Stomach smooth muscle (tissue), 2 donors: Measurements from ENCODE around the gene SOX30.

Experiments
- H3K27ac ChIP-seq: one replicate; pipeline ENCODE4 v1.7.0; 2013; ENCODE audit warnings: mild to moderate bottlenecking, low read length, inconsistent platforms
- H3K27me3 ChIP-seq, 2 donors: one replicate each; pipeline ENCODE4 v1.7.0; 2013; ENCODE audit warnings: low read length in 2 of 2; ENCODE audit not compliant: insufficient read depth in 2 of 2, control insufficient read depth in 1 of 2
- H3K36me3 ChIP-seq, 2 donors: one replicate each; pipeline ENCODE4 v1.7.0; 2013; ENCODE audit warnings: low read length in 2 of 2; ENCODE audit not compliant: control insufficient read depth in 2 of 2, insufficient read depth in 2 of 2
- H3K4me1 ChIP-seq: one replicate; pipeline ENCODE4 v1.7.0; 2013; ENCODE audit warnings: low read length; ENCODE audit not compliant: control insufficient read depth, insufficient read depth
- H3K4me3 ChIP-seq, 2 donors: one replicate each; pipeline ENCODE4 v1.7.0; 2013; ENCODE audit warnings: low read length in 2 of 2
- H3K9ac ChIP-seq, 2 donors: one replicate each; pipeline ENCODE4 v1.7.0; 2013; ENCODE audit warnings: low read length in 2 of 2, mild to moderate bottlenecking in 1 of 2
- H3K9me3 ChIP-seq, 2 donors: one replicate each; pipeline ENCODE4 v1.7.0; 2013; ENCODE audit warnings: low read length in 2 of 2; ENCODE audit not compliant: control insufficient read depth in 2 of 2
- donor health status: healthy.
- donor health status: Pancreatic carcinoma.

Gene SOX30

GRCh38 chr5:157593052-157593757 lies 59.0 kb downstream of the SOX30 start:
- H3K9ac ChIP-seq, result no peak overlapping the region
- H3K27ac ChIP-seq, result no peak overlapping the region
- no peaks in the 10 kb centered on the region for H3K36me3 ChIP-seq
- no peaks in the 10 kb centered on the region for H3K4me1 ChIP-seq
- no peaks in the 10 kb centered on the region for H3K9me3 ChIP-seq
- H3K4me3 ChIP-seq, result no peak overlapping the region
- no peaks in the 10 kb centered on the region for H3K27me3 ChIP-seq

- H3K27me3 ChIP-seq, result no peaks in the 10 kb centered on the region
- H3K4me1 ChIP-seq, result no peaks in the 10 kb centered on the region
- H3K36me3 ChIP-seq, result no peaks in the 10 kb centered on the region
- H3K4me3 ChIP-seq, result no peak overlapping the region
- no peak overlapping the region for H3K27ac ChIP-seq
- H3K9ac ChIP-seq, result no peak overlapping the region
- no peaks in the 10 kb centered on the region for H3K9me3 ChIP-seq
Measured at GRCh38 chr5:157592594-157592993, 59.6 kb downstream of the SOX30 start.

- Histone ChIP-seq H3K9me3 (no peaks in the 10 kb centered on the region), H3K27me3 (no peaks in the 10 kb centered on the region), H3K9ac (no peak overlapping the region), H3K36me3 (no peaks in the 10 kb centered on the region), H3K27ac (no peak overlapping the region), H3K4me1 (no peaks in the 10 kb centered on the region), H3K4me3 (no peak overlapping the region)
Measured at GRCh38 chr5:157590478-157590877, 61.8 kb downstream of the SOX30 start.

- Histone ChIP-seq H3K27me3 (no peaks in the 10 kb centered on the region), H3K36me3 (no peaks in the 10 kb centered on the region), H3K9me3 (no peaks in the 10 kb centered on the region), H3K4me1 (no peaks in the 10 kb centered on the region), H3K4me3 (no peak overlapping the region), H3K9ac (no peak overlapping the region), H3K27ac (no peak overlapping the region)
Measured at GRCh38 chr5:157584628-157585027, 67.6 kb downstream of the SOX30 start.

GRCh38 chr5:157582731-157583620 lies 69.3 kb downstream of the SOX30 start:
- no peak overlapping the region for H3K27ac ChIP-seq
- H3K36me3 ChIP-seq, result no peaks in the 10 kb centered on the region
- no peaks in the 10 kb centered on the region for H3K27me3 ChIP-seq
- H3K9me3 ChIP-seq, result no peaks in the 10 kb centered on the region
- H3K4me3 ChIP-seq, result no peak overlapping the region
- H3K4me1 ChIP-seq, result no peaks in the 10 kb centered on the region
- no peak overlapping the region for H3K9ac ChIP-seq

GRCh38 chr5:157581901-157582300 lies 70.3 kb downstream of the SOX30 start:
- H3K9me3 ChIP-seq, result no peaks in the 10 kb centered on the region
- H3K4me3 ChIP-seq, result no peak overlapping the region
- H3K27ac ChIP-seq, result no peak overlapping the region
- no peaks in the 10 kb centered on the region for H3K4me1 ChIP-seq
- H3K9ac ChIP-seq, result no peak overlapping the region
- H3K27me3 ChIP-seq, result no peaks in the 10 kb centered on the region
- no peaks in the 10 kb centered on the region for H3K36me3 ChIP-seq

- Histone ChIP-seq H3K4me1 (peaks cover 13% of the 10 kb centered on the region), H3K9me3 (no peaks in the 10 kb centered on the region), H3K27me3 (no peaks in the 10 kb centered on the region), H3K4me3 (no peak overlapping the region), H3K36me3 (no peaks in the 10 kb centered on the region), H3K9ac (no peak overlapping the region), H3K27ac (no peak overlapping the region)
Measured at GRCh38 chr5:157578079-157578780, 74.0 kb downstream of the SOX30 start.

GRCh38 chr5:157576678-157577077 lies 75.6 kb downstream of the SOX30 start:
- H3K27ac ChIP-seq, result no peak overlapping the region
- no peaks in the 10 kb centered on the region for H3K36me3 ChIP-seq
- H3K9ac ChIP-seq, result peak overlapping the region in 1 of 2 donors; percentile 23
- no peaks in the 10 kb centered on the region for H3K9me3 ChIP-seq
- peaks cover 20% of the 10 kb centered on the region for H3K4me1 ChIP-seq
- no peaks in the 10 kb centered on the region for H3K27me3 ChIP-seq
- H3K4me3 ChIP-seq, result no peak overlapping the region
